Progenitor cell of endocrine pancreas (in vitro differentiated cells): ENCODE data around the gene HIBCH. TPM values are rescaled to one million over a fixed set of nuclear protein-coding genes. Genes with fewer than 3 reads are reported as not detected.

Source experiments
- DNase-seq: peaks from one replicate; pipeline ENCODE4 v3.0.0; 2021; ENCODE audit warnings: low spot score; ENCODE audit not compliant: unreplicated experiment
- H3K27ac Mint-ChIP-seq: 2 replicates; pipeline ENCODE4 v1.8.0; 2021; ENCODE audit warnings: mild to moderate bottlenecking, moderate library complexity, mixed read lengths
- H3K27me3 Mint-ChIP-seq: 2 replicates; pipeline ENCODE4 v1.8.0; 2021; ENCODE audit warnings: mixed read lengths
- H3K36me3 Mint-ChIP-seq: 2 replicates; pipeline ENCODE4 v1.8.0; 2022; ENCODE audit warnings: mixed read lengths; ENCODE audit not compliant: insufficient read depth
- H3K4me1 Mint-ChIP-seq: 2 replicates; pipeline ENCODE4 v1.8.0; 2021; ENCODE audit warnings: low read depth, mixed read lengths
- H3K4me3 Mint-ChIP-seq: 2 replicates; pipeline ENCODE4 v1.8.0; 2021; ENCODE audit warnings: low read depth, mild to moderate bottlenecking, moderate library complexity, mixed read lengths
- H3K9me3 Mint-ChIP-seq: 2 replicates; pipeline ENCODE4 v1.8.0; 2021; ENCODE audit warnings: low read depth, mixed read lengths
- total RNA-seq: library from RNA; stranded (reverse); gene quantifications from 2 replicates; pipeline ENCODE4 v1.2.1, GENCODE V29; 2021
- TF ChIP-seq, protein P1 (sequence below): fragments of 200-600 bp; sonication (generic); IDR thresholded peaks from one replicate; pipeline ENCODE4 v1.5.0; 2021; ENCODE audit warnings: antibody characterized with exemption, mild to moderate bottlenecking; ENCODE audit not compliant: unreplicated experiment

HIBCH gene
- total RNA-seq, 1 donor from 2014 or later: 49.5 TPM

DNA sequence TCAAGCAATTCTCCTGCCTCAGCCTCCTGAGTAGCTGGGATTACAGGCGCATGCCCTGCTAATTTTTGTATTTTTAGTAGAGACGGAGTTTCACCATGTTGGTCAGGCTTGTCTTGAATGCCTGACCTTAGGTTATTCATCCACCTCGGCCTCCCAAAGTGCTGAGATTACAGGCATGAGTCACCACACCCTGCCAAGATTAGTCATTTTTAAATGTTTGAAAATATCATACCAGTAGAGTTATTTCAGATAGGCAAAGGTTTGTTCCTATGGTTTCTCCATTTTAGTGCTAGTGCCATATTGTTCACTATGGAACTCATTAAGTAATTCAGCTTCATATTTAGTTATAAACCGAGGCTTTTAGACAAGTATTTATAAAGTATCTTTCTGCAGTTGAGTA is 52.3 kb downstream of the HIBCH start:
- no peak overlapping the region for H3K27ac Mint-ChIP-seq
- peaks cover 4% of the 10 kb centered on the region for H3K9me3 Mint-ChIP-seq
- no peak for DNase-seq
- H3K36me3 Mint-ChIP-seq: peaks cover 23% of the 10 kb centered on the region
- H3K4me3 Mint-ChIP-seq: no peak overlapping the region
- H3K4me1 Mint-ChIP-seq: peaks cover 13% of the 10 kb centered on the region
- H3K27me3 Mint-ChIP-seq: no peaks in the 10 kb centered on the region
- TF ChIP-seq, protein P1, sequence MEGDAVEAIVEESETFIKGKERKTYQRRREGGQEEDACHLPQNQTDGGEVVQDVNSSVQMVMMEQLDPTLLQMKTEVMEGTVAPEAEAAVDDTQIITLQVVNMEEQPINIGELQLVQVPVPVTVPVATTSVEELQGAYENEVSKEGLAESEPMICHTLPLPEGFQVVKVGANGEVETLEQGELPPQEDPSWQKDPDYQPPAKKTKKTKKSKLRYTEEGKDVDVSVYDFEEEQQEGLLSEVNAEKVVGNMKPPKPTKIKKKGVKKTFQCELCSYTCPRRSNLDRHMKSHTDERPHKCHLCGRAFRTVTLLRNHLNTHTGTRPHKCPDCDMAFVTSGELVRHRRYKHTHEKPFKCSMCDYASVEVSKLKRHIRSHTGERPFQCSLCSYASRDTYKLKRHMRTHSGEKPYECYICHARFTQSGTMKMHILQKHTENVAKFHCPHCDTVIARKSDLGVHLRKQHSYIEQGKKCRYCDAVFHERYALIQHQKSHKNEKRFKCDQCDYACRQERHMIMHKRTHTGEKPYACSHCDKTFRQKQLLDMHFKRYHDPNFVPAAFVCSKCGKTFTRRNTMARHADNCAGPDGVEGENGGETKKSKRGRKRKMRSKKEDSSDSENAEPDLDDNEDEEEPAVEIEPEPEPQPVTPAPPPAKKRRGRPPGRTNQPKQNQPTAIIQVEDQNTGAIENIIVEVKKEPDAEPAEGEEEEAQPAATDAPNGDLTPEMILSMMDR: no peak

DNA sequence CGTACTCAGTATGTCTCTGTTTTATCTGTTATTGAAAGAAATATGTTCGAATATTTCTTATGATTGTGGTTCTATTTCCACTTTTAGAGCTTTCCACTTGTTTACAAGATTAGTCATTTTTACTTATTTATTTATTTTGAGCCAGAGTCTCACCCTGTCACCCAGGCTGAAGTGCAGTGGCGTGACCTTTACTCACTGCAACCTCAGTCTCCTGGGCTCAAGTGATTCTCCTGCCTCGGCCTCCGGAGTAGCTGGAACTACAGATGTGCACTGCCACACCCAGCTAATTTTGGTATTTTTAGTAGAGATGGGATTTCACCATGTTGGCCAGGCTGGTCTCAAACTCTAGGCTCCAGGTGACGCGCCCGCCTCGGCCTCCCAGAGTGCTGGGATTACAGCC is 53.3 kb downstream of the HIBCH start:
- H3K4me1 Mint-ChIP-seq: peaks cover 7% of the 10 kb centered on the region
- H3K36me3 Mint-ChIP-seq: peaks cover 20% of the 10 kb centered on the region
- H3K9me3 Mint-ChIP-seq: peaks cover 4% of the 10 kb centered on the region
- no peaks in the 10 kb centered on the region for H3K27me3 Mint-ChIP-seq
- DNase-seq: no peak
- TF ChIP-seq, protein P1: no peak
- no peak overlapping the region for H3K4me3 Mint-ChIP-seq
- no peak overlapping the region for H3K27ac Mint-ChIP-seq

DNA sequence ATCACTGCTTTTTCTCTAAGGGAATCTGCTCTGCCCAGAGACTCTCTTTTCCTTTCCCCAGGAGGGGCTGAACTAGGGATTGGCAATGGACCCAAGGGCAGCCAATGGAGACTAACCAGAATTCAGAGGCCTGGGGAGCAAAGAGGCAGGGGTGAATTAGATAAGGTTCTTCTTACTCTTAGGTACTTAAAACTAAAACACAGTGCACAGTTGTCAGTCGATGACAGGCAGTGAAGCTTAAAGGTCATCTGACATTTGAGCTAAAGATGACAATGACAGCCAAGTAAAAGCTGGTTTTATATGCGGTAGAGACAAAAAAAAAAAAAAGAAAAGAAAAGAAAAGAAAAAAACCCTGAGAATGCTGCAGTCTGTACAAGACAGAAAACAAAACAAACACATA is 57.8 kb downstream of the HIBCH start:
- no peaks in the 10 kb centered on the region for H3K27me3 Mint-ChIP-seq
- H3K27ac Mint-ChIP-seq: no peak overlapping the region
- no peaks in the 10 kb centered on the region for H3K4me1 Mint-ChIP-seq
- H3K9me3 Mint-ChIP-seq: peaks cover 4% of the 10 kb centered on the region
- no peak overlapping the region for H3K4me3 Mint-ChIP-seq
- TF ChIP-seq, protein P1: no peak
- DNase-seq: no peak
- H3K36me3 Mint-ChIP-seq: peaks cover 26% of the 10 kb centered on the region

DNA sequence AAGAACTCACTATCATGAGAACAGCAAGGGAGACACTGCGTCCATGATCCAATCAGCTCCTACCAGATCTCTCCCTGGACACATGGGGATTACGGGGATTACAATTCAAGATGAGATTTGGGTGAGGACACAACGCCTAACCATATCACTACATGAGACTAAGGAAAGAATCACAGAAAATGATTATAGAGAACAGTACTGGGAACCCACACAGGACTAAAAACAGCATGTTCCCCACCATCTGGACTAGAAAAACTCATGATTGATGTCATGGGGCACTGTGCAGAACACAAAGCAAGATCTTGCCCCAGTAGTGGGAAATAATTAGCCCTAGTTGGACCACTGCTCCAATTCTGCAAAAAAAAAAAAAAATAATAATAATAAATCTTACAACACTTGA is 63.5 kb downstream of the HIBCH start:
- Mint-ChIP-seq H3K4me1 (no peaks in the 10 kb centered on the region), H3K27ac (no peak overlapping the region), H3K9me3 (no peaks in the 10 kb centered on the region), H3K36me3 (peaks cover 21% of the 10 kb centered on the region), H3K4me3 (no peak overlapping the region), H3K27me3 (no peaks in the 10 kb centered on the region)
- DNase-seq: no peak
- TF ChIP-seq, protein P1: no peak

DNA sequence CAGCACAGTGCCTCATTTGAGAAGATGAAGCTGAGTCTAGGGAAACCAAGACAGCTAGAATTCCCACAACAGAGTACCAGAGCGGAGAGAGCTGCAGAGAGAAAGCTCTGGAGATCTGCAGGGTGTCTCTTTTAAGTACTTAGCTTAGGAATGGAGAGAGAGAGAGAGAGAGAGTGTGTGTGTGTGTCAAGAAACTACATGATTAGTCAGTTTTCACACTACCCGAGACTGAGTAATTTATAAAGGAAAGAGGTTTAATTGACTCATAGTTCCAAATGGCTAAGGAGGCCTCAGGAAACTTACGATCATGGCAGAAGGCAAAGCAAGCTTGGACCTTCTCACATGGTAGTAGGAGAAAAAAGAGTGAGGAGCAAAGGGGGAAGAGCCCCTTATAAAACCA is 64.0 kb downstream of the HIBCH start:
- Mint-ChIP-seq H3K4me3 (no peak overlapping the region), H3K27me3 (no peaks in the 10 kb centered on the region), H3K9me3 (no peaks in the 10 kb centered on the region), H3K4me1 (no peaks in the 10 kb centered on the region), H3K36me3 (peaks cover 21% of the 10 kb centered on the region), H3K27ac (no peak overlapping the region)
- DNase-seq: no peak
- TF ChIP-seq, protein P1: no peak
